OCI-M1 (cell line): ENCODE results near the gene MYO1D.

ENCODE experiments used
- DNase-seq: peaks from one replicate; lab custom pipeline; 2025; lab: John Stamatoyannopoulos, UW

Gene MYO1D

GRCh38 chr17:32503251-32504165, 373.4 kb downstream of the MYO1D start:
- no peak for DNase-seq

GRCh38 chr17:32502710-32503109, 374.2 kb downstream of the MYO1D start:
- no peak for DNase-seq

GRCh38 chr17:32502013-32502412, 374.9 kb downstream of the MYO1D start:
- DNase-seq: no peak

GRCh38 chr17:32498391-32498790, 378.5 kb downstream of the MYO1D start:
- no peak for DNase-seq

GRCh38 chr17:32497431-32498205, 379.3 kb downstream of the MYO1D start:
- no peak for DNase-seq

GRCh38 chr17:32496395-32497073, 380.4 kb downstream of the MYO1D start:
- no peak for DNase-seq

- no peak for DNase-seq
Observed at GRCh38 chr17:32495359-32496231, 381.3 kb downstream of the MYO1D start.

GRCh38 chr17:32494621-32495358, 382.1 kb downstream of the MYO1D start:
- no peak for DNase-seq

- DNase-seq: no peak
Observed at GRCh38 chr17:32493976-32494513, 382.9 kb downstream of the MYO1D start.

- DNase-seq: no peak
Observed at GRCh38 chr17:32493571-32493970, 383.4 kb downstream of the MYO1D start.

- DNase-seq: no peak
Observed at GRCh38 chr17:32492648-32493289, 384.2 kb downstream of the MYO1D start.

- no peak for DNase-seq
Observed at GRCh38 chr17:32492264-32492589, 384.7 kb downstream of the MYO1D start.

GRCh38 chr17:32491371-32492263, 385.3 kb downstream of the MYO1D start:
- no peak for DNase-seq

- DNase-seq: no peak
Observed at GRCh38 chr17:32490101-32490482, 386.8 kb downstream of the MYO1D start.

GRCh38 chr17:32489320-32490100, 387.4 kb downstream of the MYO1D start:
- DNase-seq: no peak

GRCh38 chr17:32488604-32489180, 388.2 kb downstream of the MYO1D start:
- no peak for DNase-seq

GRCh38 chr17:32488177-32488542, 388.8 kb downstream of the MYO1D start:
- DNase-seq: no peak
